Stomach (tissue), 4 donors: ENCODE data around the gene CDCA4.

Experiments used
- CTCF ChIP-seq, 7 experiments: fragments of 450-650 bp in 4 of 7; fragments of 200-600 bp in 3 of 7; sonication (generic) in 3 of 7; IDR thresholded peaks; one replicate each; pipeline ENCODE4 v1.5.1; 2016 to 2019; ENCODE audit warnings: antibody characterized with exemption in 7 of 7, control low read depth in 2 of 7, mild to moderate bottlenecking in 1 of 7
- POLR2A ChIP-seq, 4 donors: fragments of 450-650 bp; IDR thresholded peaks; one replicate each; pipeline ENCODE4 v1.6.1; 2016; ENCODE audit warnings: antibody characterized with exemption in 4 of 4, control low read depth in 2 of 4, mild to moderate bottlenecking in 1 of 4, moderate library complexity in 1 of 4

- TF ChIP-seq CTCF (IDR thresholded peaks at IDR 0.05) (no peak), POLR2A (IDR thresholded peaks at IDR 0.05) (no peak)
Observed at GRCh38 chr14:104967386-104968152, 53.3 kb downstream of the CDCA4 start.
